GM21390 (cell line): ENCODE data around the gene FAM114A2.
A peak's percentile ranks its signal among the peaks of the same experiment; 100 is the strongest.

ENCODE experiments used
- ATAC-seq: cut with Tn5 transposase; IDR thresholded peaks from one replicate; pipeline ENCODE4 v1.9.1; 2021; ENCODE audit not compliant: unreplicated experiment

Gene FAM114A2

DNA sequence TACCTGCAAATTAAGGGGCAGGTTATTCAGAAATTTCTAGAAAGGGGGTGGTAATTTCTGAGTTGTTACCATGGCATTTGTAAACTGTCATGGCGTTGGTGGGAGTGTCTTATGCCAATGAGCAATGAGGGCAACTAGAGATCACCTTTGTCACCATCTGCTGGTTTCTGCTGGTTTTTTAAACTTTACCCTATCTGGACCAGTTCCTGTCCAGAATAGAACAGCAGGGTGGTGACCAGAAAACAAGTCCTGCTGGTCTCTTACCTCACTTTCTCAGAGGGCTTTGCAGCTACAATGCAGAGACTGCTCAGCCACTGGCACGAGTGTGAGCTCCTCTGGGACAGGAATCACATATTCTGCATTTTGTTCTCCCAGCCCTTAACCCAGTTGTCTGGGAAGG is 51.4 kb downstream of the FAM114A2 start:
- ATAC-seq: no peak

DNA sequence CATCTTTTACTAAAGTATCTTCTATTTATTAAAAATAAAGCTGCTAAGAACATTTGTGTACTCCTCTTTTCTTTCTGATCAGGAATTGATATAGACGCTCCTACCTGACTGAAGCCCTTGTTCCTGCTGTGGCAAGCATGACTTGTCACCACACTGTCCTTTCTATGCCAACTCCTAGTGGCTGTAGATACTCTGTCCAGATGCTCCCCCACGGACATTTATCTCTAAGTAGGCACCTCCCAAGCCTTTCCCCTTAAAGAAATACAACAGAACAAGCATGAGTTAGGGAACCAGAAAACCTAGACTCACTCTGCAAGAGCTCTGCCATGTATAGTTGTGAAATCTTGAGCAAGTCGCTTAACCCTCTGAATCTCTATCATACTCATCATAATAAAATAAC is 53.2 kb downstream of the FAM114A2 start:
- ATAC-seq: no peak

DNA sequence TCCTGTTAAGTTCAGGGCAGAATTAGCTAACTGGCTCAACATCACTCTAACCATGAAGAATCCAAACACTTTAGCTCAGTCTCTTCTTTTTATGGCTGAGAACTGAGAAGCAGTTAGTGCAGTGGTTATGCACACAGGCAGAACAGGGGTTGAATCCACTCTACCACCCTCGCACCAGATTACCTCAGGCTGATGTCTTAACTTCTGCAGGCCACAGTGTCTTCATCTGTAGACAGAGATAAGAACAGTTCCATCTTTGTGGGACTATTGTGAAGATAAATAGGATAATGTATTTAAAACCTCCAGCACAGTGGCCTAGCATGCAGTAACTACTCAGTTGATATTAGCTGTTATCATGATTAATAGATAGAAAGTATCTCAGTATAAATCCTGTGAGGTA is 54.8 kb downstream of the FAM114A2 start:
- no peak for ATAC-seq

DNA sequence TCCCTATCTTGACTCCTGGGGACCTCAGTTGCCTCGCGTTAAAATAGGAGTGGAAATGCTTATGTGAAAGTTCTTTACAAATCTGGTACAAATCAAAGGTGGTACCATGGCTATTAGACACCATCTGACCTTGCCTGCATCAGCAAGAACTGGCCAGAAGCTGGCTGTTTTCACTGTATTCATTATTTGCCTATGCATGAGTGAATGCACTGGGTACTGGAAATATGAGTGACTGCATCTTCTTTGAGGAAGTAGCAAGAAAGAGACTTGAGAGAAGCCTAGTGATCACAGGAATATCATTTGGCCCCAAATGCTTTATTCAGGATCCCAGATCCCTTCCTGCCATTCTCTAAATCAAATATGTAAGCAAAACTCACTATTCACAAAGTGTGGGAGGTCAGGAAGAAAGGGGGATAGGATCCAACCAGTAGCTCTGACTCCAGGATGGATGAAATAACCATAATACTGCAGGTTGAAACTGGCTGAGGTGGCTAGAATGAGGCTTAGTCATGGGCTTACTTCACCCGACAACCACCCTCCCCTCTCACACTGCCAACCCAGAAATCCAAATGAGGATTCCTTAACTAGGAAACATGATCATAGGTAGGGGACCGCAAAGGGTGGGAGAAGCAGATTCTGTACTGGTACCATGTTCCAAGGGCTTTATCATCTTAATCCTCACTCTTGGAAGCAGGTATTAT is 56.7 kb downstream of the FAM114A2 start:
- no peak for ATAC-seq

DNA sequence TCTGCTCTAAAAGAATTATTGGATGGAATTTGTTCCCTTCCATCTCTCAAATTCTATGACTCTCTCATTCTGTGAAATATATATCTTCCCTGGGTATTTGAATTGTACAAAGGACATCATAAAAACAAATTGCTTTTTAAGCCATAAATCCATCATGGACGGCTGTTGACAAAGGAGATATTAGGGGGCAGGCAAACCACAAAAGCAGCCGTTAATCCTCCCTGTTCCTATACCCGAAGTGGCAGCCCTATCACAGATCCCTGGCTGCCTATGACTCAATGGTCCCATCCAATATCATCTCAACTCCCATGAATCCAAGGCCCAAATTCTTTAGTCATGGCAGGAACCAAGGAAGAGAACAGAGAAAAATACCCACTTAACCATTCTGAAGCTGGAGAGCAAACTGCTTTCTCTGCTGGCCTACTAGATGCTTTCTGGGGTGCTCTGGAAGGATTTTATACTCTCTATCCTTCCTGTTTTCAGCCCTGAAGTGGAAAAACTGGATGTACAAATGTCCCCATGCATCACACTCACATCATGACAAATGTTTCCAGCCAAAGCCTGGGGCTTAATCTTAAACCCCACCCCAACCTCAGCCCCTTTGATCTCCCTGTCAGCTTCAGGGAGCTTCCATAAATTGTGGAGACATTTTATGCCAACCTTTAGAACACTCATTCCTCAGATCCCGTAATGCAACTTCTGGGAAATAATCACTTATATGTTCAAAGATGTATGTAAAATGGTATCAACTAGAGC is 59.5 kb downstream of the FAM114A2 start:
- ATAC-seq: no peak

DNA sequence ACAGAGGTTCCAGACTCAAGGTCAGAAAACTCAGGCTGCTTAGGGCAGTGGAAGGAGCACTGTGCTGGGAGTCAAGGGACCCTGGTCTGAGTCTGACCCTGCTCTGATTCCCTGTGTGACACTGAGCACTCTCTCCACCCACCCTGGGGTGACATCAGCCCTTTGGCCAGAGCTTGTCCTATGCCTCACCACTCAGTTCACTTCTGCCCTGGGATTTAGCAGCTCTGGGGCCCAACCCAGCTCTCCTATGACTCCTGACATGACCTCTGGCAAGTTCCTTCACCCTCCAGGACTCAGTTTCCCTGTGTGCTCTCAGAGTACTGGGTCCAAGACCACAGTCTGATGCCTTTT is 63.9 kb downstream of the FAM114A2 start:
- ATAC-seq: peak; percentile 14

DNA sequence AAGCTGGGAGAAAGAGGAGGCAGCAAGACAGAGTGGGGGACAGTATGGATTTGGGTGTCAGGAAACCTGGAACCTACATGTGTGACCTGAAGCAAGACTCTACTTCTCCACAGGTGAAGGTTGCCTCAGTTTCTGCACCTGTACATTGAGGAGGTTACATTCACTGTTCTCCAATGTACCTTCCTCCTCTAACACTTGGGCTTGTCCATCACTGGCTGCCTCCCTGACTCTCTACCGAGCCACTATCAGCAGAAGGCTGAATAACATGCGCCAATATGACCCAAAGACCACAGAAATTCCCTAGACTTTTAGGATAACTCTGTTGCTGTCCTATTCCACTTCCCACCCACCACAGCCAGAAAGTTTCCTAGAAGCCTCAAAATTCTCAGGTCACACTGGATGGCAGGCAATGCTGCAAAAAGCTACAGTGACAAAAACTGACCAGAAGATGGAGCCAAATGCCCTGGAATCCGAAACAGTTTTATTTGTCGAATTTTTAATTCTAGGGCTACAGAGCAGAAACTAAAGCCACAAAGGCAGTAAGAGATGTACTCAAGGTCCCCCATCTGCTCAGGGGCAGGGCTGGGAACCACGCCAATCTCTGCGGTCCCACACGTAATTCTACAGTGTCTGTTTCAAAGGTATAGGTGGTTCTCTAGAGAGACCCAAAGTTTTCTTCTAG is 64.4 kb downstream of the FAM114A2 start:
- ATAC-seq: peak; percentile 70

DNA sequence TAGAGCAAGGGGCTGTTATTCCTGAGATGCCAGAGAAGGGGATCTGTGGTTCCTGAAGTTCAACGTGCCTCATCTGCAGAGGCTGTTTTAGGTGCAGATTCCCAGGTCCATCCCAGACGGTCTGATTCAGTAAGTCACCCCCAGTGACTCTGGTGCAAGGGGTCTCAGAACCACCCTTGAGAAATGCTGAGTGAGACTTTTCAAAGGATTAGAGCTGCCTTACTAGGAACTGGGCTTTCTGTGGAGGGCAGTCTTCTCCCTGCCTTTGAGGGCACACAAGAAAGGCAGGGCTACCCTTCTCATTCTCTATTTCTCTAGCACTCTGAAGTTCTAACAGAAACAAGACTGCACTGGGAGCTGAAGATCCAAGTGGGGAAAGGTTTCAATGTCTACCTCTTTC is 66.5 kb downstream of the FAM114A2 start:
- no peak for ATAC-seq

DNA sequence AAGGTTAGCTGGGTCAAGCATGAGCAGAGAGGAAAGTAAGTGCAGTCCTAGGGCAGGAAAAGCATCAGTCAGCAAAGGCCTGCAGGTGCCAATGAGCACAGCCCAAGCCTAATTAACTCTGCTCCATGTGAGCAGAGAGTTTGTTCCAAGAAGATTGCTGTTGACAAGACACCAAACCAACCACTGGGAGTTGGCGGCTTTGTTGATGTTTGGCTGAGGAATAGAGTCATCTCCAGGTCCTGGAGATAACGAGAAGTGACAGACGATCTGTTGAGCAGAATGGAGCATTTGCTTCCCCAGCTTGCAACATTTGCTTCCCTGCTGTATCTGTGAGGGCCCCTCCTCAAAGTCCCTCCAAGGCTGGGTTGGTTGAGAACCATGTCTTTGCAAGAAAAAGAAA is 68.2 kb downstream of the FAM114A2 start:
- no peak for ATAC-seq

DNA sequence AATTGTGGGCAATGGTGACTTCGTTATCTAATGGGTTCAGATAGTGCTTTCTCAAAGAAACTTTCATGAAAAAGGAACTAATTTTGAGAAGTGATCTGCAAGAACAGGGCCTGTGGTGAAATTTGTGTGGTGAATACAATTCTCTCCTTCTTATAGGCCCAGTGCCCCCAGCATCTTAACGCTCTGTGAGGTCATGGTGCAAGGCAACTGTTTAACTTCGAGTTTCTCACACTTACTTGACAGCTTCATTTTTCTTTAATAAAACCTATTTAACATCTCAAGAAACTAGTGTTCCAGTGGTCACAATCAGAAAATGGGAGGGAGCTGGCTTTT is 69.2 kb downstream of the FAM114A2 start:
- no peak for ATAC-seq

DNA sequence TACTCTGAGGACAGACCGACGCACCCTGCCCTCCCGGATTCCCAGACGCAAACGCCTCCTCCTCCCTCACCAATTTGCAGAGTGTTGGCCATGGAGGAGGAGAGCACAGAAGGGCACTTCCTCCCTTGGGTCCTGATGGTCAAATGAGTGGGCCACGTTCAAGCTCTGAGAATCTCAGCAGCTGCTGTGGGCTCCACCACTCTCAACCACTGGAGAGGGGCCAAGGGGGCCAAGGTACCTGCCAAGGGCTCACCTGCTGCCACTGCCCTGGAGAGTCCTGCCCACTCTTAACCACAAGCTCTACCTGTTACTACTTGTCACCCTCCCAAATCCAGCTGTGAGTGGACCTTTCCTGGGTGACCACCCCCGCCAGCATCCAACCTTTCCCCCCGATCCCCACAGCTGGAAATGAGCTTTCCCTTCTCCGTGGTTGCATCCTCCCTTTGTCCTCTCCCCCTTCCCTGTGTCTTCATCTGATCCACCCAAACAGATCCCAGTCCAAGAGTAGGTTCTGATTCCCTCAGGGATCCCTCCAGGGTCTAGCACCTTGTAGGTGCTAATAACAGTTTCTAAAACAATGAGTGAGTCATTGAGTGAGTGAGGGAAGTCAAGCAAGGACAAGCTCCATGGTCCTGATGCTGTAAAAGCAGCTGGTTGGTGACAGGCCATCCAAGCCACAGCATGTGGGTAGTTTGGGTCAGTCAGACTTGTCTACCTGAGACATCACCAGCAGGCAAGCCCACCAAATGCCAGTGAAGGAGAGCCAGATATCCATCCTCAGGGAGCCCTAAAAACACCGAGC is 69.7 kb downstream of the FAM114A2 start:
- ATAC-seq: no peak

DNA sequence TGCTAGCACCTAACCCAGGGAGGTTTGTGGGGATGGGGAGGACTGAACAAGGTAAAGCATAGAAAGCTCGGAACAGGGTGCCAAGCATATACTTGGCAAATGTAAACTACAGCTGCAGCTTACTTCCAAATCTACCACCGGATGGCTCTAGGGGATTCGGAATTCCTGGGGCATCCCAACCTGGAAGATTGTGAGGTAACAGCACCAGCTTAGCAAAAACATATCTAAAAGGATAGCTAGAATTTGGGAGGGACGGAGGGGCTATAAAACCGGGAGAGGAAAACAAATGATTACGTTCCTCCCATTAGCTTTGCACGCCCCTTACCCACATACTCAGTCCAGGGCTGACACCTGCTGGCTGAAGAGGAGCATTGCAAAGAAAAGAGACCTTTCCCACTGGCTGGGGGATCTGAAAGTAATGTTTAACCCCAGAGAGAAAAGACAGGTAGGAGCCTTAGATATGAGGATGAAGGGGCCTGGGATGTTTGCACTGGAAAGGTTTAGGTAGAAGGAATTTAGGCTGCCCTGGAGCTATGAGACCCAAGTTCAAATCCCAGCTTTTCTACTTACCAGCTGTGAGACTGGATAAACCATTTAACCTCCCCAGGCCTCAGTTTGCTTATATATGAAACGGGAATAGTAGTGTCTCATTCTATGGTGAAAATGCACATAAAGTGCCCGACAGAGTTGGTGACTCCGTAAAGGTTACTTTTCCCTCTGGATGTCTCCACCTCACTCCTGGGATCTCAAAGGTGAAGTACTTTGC is 73.6 kb downstream of the FAM114A2 start:
- ATAC-seq: no peak

DNA sequence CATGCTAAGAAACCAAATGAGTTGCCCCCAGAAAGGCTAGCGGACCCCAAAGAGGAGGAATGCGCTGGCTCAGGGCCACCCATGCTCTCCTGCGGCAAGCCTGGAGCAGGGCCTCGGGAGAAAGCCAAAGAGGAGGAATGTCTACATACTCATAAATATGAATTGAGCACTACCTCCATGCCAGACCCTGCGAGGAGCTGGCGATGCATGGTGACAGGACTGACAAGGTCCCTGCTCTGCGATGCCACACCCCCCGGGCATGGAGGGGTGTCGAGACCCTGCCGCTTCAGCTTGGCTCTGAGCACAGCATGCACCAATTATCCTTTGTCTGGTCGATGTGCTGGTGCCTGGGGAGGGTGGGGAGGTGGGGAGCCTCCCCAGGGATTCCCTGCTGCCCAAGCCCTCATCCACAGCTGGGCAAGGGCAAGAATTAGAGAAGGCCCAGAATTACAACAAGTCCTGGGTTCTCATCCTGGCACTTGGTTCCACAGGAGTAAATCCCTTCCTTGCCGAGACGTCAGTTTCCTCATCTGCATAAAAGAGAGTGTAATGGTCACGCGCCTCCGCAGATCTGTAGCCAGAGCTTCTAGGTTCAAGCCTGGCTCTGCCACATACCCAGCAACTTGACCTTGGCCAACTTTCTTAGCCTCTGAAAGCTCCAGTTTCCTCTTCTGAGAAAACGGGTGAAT is 74.4 kb downstream of the FAM114A2 start:
- ATAC-seq: no peak

DNA sequence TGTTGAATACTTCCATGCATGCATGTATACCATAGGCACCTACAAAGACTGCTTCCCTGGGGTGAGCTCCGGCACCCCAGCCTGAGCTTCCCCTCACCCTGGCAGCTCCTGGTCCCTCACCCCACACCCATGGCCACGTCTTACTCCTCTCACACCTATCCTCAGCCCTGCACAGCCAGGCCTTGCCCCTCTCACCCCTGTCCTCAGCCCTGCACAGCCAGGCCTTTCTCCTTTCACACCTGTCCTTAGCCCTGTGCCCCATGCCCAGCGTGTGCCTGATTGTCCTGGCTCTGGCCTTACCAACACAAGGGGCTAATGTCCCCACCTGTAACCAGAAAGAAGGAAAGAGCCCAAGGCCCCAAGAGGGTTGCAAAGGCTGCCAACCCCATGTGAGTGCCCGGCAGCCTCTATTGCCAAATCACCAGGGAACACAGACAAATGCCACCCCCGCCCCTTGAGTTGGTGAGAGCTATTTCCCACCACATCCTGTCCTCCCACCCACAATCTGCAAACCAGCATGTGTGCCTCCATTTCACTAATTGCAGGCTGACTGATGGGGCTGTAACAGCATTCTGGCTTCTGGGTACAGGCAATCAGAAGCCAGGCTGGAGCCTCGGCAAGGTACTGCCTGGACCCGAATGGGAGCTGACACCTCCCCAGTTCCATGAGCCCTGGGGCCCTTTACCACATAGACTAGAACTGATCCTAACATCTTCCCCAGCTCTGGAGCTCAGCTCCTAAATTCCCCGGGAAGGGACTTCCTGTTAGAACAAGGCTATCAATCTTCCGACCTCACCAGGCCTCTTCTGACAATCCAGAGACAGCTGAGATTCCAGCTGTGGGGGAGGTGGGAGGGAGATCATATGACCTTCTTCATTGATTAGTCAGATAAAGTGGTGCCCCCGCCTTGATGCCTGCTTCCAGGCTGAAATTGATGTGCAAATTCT is 78.2 kb downstream of the FAM114A2 start:
- ATAC-seq: no peak

DNA sequence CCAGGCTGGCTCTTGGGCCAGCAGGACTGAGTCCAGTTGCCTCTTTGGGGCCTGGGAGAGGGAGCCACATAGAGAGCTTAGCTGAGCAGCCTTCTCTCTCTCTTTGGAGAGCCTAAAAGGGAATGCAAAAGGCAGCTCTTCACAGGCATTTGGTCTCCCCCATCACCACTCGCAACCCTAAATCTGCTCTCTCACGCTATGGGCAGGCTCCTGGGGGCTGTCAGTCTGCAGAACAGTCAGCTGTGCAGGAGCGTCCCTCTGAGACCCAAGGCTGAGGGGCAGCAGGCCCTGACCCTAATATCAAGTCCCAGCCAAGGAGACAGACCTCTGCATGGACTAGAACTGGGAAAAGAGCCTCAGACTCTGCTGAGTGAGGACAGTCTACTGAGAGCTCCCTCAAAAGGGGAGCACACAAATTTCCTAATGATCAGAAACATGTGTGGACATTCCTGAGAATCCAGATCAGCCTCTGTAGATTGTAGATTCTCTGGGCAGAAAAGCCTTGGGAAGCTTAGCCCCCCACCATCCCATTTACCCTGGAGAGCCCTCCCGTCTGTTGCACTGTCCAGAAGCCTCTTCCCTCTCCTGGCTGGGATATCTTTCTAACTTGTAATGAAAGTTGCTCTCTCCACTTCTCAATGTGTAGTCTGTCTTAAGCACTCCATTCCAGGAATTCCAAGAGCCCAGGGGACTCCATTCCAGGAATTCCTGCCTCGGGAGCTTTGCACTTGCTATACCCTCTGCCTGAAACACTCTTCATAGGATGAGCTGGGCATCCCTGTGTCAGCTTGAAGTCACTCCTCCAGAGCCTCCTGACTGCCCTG is 79.4 kb downstream of the FAM114A2 start:
- ATAC-seq: no peak

DNA sequence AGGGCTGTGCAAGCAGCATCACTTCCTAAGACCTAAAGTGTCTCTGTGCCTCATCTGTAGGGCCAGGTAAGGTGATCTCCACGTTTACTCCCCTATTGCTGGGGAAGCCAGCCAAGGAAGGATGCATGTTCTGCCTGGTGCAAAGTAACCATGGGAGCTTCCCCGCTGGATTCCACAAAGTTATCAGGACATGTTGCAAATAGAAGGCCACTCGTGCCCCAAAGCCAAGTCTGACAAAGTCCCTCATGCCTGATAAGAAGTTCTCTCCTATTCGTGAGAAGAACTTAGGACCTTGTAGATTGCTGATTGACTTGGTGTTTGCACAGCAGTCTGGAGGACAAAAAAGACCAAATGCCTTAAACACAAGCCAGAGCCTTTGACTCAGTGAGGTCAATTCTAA is 81.5 kb downstream of the FAM114A2 start:
- no peak for ATAC-seq

DNA sequence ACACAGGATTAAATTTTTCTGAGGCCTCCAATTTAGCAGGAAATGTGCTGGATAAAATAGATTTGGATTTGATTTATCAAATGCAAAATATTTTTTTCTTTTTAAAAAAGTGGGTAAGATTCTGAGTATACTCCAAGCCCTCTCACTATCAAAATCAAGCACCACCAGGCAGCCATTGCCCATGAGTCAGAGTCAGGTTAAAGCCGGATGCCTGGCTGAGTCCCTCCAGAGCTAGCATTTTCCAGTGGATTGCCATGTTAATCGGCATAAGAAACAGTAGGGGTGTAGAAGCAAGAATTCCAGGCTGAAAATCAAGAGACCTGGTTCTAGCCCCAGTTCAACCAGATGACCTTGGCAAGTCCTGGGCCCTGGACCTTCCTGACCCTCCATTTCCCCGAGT is 85.3 kb downstream of the FAM114A2 start:
- no peak for ATAC-seq

DNA sequence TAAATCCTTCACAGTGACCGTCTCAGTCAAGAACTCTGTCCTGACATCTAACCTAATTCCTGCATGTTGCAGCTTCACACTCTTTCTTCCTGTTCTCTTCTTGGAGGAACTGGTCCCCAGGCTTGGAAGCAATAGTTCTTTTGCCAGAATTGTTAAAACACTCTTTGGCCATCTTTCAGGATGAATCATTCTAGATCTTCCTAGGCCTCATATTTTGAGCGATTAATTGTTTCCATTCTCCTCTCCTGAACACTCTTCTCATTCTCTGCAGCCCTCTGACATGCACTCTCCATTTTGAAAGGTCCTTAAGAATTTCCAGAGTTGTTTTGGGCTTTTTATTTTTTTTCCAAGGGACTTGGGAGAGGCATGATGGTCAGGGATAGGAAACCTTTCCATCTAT is 85.8 kb downstream of the FAM114A2 start:
- no peak for ATAC-seq
